MM.1S (cell line): ENCODE data around the gene ZBTB2.

Experiments used
- CTCF ChIP-seq: fragments of 300-600 bp; sonication (generic); IDR thresholded peaks from 2 replicates; pipeline ENCODE4 v1.5.1; 2016; ENCODE audit warnings: antibody characterized with exemption, low read length, mixed read lengths
- EZH2phosphoT487 ChIP-seq: fragments of 300-600 bp; sonication (generic); IDR thresholded peaks from 2 replicates; pipeline ENCODE4 v1.6.1; 2018; ENCODE audit warnings: antibody characterized with exemption, low read length

- TF ChIP-seq CTCF (no peak), EZH2phosphoT487 (no peak)
Measured at GRCh38 chr6:151352410-151353396, 38.7 kb downstream of the ZBTB2 start.
